Inflammatory macrophage (primary cell): ENCODE results near the gene KLHL35.

Source experiments
- DNase-seq, 2 donors: peaks; one replicate each; pipeline ENCODE4 v3.0.0-alpha.2; 2020 to 2022

The KLHL35 gene

GRCh38 chr11:75441804-75442132 lies 8.8 kb upstream of the KLHL35 start:
- DNase-seq, result no peak

DNA sequence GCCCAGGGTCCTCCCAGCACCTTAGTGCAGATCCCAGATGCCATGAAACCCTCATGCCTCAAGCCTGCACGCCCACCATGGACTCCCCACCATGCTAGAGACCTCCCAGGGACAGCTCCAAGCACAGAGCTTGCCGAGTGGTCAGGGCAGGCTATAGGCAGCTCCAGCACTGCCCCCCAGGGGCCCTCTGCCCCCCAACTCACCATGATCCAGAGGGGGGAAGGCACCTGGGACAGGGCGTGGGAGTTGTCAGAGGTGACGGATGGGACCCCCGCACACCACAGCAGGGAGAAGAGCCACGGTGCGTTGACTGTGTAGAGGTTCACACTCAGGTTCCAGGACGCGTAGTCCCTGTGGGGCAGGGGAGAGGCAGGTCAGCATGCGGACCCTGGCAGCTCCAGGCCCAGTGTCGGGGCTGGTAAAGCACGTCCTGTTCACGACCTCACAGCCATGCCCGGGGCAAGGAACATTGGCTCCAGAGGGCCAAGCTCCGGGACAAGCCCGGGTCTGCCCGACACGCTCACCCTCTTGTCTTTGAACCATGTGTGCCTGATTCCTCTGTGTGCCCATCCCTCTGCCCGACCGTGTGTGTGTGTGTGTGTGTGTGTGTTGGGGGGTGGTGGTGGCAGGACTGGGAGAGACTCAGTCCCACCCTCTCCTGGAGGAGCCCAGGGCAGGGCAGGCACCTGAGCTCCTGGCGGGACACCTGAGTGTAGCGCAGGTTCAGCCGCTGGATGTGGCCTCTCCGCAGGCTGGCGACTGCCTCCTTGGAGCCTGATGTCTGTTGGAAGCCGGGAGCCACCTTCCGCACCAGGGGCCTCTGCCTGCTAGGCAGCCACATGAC lies 8.2 kb upstream of the KLHL35 start:
- no peak for DNase-seq

DNA sequence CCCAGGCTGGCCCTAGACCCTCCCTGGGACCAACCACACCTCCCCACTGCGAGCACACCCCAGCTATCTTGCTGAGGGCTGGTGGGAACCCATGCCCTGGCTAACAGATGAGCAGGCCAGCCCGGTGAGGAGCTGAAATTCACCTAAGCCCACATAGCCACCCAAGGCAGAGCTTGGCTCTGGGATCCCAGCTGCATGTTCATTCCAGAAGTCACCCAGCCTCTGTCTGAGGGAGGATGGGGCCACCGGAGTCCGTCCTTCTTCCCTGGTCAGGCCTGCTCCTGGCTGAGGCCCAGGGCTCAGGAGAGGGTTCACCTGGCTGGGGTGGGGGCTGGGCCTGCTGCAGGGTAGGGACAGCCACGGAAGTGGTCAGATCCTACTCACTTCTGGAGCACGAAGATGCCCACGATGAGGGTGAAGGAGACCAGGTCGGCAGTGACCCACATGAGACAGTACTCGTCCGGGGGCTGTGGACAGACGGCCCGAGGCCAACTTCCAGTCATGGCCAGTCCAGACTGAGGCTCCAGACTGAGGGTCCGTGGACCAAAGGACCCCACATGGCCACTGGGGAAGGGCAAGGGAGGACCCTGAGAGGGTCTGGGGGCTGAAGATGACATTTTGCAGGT lies 6.6 kb upstream of the KLHL35 start:
- DNase-seq, result no peak

GRCh38 chr11:75439026-75439425 lies 6.0 kb upstream of the KLHL35 start:
- no peak for DNase-seq

DNA sequence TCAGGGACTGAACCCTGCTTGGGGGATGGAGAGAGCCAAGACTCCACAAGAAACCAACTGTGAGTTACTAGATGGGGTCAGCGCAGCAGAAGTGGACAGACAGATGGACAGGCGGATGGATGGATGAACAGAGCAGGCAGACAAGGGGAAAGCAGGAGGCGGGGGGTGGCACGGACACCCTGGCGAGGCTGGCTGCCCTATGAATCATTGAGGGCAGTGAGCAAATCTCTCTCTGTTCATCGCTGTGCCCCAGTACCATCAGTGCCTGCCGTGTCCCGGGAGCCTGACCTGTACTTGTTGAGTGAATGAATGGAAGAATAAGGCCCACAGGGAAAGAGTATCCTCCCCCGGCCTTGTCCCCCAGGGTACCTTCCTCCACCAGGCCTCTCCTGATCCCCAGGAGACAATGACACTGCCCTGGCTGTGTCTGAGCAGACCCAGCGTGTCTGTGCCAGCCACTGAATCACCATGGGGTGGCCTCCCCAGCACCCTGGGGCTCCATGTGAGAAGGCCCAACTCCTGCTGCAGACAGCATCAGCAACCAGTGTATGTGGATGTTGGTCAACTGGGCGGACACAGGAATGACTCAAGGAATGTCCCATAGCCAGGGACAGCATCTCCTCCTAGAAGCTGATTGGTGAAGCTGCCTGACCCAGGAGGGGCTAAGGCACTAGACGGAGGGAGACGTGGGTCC lies 5.1 kb upstream of the KLHL35 start:
- DNase-seq, result no peak

- no peak for DNase-seq
Measured at GRCh38 chr11:75436806-75437205, 3.8 kb upstream of the KLHL35 start.

DNA sequence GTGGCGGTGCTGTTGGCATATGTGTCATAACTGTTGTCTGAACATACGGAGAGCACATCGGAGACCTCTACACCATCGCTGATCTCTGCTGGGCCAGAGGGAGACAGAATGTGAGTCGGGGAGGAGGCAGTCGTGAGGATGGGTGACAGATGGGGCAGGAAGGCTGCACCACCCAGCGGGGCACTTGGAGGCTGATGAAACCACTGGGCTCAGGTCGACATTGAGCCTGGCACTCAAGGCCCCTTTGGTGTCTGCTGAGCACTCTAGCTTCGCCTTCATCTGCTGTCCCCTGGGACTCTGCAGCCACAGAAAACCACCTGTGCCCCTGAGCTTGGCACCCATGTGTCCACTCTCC lies 2.5 kb upstream of the KLHL35 start:
- DNase-seq, result no peak

GRCh38 chr11:75434886-75435570 lies 2.0 kb upstream of the KLHL35 start:
- no peak for DNase-seq

- no peak for DNase-seq
Measured at GRCh38 chr11:75434051-75434450, 1.0 kb upstream of the KLHL35 start.

- no peak for DNase-seq
Measured at GRCh38 chr11:75433443-75433842, 440 bp upstream of the KLHL35 start.

- no peak for DNase-seq
Measured at GRCh38 chr11:75431533-75432525, 1.2 kb downstream of the KLHL35 start.

GRCh38 chr11:75430714-75431532 lies 2.1 kb downstream of the KLHL35 start:
- DNase-seq, result no peak

DNA sequence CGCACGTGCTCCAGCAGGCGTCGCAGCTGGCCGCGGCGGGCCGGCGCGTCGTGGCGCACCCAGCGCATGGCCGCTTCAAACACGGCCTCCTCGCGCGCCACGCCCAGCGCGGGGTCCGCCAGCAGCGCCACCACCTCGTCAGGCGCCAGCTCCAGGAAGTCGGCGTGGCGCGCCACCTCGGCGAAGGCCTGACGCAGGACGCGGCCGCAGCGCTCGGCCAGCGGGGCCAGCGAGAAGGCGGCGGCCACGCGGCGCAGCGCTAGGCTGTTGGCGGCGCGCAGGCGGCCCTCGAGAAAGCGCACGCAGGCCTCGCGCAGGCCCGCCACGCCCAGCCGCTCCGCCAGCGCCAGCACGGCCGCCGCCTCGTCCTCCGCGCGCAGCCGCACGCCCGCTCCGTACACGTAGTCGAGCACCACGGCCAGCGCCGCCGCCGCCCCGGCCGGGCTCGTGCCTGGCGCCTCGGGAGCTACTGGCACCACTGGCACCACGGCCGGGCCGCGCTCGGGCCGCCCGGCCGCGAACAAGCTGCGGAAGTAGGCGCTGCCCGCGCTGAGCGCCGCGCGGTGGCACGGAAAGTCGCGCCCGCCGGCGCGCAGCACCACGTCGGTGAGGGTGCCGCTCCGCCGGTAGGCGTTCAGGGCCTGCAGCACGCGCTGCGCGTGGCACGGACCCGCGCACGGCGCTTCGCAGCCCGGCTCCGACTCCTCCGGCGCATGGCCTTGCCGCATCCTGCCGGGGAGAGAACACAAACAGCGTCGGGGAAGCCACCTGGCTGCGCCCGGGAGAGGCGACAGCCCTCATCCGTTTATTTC lies 2.9 kb downstream of the KLHL35 start:
- DNase-seq, result peak; percentile 77 to 89

GRCh38 chr11:75429641-75429901 lies 3.4 kb downstream of the KLHL35 start:
- no peak for DNase-seq

GRCh38 chr11:75428989-75429640 lies 3.9 kb downstream of the KLHL35 start:
- DNase-seq, result no peak

DNA sequence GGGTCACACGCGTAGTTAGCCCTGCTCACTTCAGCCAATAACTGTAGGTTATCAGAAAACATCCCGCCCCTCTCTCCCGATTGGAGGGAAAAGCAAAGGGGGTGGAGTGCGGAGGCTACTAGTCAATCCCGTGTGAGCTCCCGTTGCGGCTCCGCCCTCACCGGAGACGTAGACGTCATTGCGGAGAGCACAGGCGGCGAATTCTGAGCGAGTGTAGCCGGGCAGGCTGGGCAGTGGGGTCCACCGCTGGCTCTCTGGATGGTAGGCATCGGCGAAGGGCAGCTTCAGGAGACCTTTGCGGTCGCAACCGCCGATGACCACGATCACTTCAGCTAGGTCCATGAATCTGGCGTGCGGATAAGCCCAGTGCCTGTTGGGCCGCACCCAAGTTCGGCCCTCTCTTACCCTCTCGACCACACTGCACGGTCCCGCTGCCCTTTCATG lies 4.7 kb downstream of the KLHL35 start:
- DNase-seq, result peak; percentile 60 to 77

DNA sequence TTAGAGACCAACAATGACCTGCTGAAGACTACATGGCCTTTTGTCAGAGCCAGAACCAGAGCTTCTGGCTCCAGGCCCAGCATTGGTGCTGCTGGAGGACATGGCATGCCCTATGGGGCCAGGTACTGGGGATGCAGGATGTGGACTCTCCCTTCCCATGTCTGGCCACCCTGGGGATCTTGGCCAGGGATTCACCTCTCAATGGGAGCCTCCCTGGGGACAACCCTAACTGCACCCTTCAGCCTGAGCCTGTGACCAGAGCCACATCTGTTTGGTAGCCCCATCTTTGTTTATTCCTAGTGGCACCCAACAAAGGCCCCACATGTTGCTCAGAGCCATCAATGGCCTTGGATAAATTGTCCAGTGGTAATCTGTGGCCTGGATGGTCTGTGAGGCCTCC lies 5.8 kb downstream of the KLHL35 start:
- DNase-seq, result no peak

DNA sequence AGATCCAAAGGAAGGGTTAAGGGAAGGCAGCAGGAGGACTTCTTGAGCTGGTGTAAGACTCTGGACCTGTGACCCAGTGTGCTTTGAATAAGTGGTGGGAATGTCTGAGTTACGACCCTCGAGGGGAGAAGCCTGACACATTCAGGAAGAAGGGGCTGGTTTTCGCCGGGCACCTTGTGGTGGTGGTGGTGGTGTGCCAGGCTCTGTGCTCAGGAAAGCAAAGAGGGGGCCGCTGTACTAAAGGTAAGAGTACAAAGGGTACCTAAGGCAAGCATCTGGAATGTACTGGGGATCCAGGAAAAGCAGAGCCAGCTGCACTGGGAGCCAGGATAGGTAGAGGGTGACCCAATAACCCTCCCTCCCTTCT lies 6.3 kb downstream of the KLHL35 start:
- DNase-seq, result no peak

DNA sequence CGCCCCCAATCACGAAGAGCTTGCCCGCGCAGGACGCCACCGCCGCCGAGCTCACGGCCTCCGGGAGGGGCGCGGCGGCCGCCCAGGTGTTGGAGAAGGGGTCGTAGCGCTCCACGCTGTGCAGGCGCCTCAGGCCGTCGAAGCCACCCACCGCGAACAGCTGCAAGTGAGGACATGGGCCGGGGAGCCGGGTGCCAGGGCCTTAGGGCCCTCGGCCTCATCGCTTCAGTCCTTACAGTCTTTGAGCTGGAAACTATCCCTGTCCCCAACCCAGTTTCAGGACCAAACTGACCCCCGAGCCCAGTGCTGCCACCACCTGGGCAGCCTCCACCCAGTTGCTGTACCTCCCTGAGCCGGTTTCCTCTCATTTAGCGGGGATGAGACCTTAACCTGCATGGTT lies 7.6 kb downstream of the KLHL35 start:
- DNase-seq, result no peak

DNA sequence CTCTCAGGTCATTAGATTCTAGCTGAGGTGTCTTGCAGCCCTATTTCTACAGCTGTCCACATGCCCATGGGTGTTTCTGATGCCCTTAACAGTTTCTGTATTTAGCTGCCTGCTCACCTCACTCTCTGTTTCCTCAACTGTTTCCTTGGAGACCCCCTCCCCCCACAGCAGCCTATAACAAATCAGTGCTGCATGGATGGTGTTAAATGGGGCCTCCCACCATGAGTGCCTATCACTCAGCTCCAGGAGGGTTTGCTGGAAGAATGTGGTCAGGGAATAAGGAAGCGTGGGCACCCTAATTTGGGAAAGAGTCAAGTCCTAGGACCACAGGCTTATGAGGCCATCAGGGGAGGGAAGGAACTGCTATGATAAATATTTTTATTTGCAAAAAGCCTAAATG lies 8.6 kb downstream of the KLHL35 start:
- DNase-seq, result peak in 1 of 2 donors; percentile 5
